Measurements from ENCODE around the gene NKIRAS1. TPM values are rescaled to one million over a fixed set of nuclear protein-coding genes. Genes with fewer than 3 reads are reported as not detected.

The NKIRAS1 gene
- total and polyA plus RNA-seq, 12 donors, result 9.4 to 24.2 (median 19.1) TPM

DNA sequence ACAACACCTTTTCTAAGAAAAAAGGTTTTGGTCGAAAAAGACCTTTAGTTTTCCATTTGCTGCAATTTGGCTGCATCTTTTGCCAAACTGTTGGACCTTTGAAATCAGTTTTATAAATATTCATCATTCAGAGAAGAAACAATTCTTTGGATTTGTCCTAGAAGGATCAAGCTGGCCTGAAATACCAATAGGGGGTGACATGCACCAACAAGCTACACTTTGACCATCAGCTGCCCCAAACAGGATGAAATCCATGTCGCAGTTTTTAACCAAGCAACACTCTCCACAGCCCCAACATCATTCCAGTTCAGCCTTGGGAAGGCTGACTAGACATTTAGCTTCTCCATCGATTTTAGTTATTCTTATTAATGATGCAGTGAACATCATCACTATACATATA is 9.9 kb upstream of the NKIRAS1 start:
- 88 to 89% methylated on average over 3 of the region's 3 CpGs for WGBS, 2 donors

DNA sequence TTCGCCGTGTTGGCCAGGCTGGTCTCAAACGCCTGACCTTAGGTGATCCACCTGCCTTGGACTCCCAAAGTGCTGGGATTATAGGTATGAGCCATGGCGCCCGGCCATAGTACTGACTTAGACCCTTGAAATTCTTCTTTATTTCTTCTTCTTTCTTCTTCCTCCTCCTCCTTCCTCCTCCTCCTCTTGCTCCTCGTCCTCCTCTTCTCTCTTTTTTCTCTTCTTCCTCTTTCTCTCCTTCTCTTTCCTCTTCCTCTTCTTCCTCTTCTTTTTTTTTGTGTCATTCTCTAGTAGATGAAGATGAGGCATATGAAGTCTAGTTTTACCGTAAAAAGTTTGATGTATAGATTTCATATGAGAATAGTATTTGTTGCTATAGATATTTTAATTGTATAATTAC is 9.5 kb upstream of the NKIRAS1 start:
- TF ChIP-seq, protein P1, sequence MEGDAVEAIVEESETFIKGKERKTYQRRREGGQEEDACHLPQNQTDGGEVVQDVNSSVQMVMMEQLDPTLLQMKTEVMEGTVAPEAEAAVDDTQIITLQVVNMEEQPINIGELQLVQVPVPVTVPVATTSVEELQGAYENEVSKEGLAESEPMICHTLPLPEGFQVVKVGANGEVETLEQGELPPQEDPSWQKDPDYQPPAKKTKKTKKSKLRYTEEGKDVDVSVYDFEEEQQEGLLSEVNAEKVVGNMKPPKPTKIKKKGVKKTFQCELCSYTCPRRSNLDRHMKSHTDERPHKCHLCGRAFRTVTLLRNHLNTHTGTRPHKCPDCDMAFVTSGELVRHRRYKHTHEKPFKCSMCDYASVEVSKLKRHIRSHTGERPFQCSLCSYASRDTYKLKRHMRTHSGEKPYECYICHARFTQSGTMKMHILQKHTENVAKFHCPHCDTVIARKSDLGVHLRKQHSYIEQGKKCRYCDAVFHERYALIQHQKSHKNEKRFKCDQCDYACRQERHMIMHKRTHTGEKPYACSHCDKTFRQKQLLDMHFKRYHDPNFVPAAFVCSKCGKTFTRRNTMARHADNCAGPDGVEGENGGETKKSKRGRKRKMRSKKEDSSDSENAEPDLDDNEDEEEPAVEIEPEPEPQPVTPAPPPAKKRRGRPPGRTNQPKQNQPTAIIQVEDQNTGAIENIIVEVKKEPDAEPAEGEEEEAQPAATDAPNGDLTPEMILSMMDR (IDR thresholded peaks at IDR 0.05), result no peak
- Histone ChIP-seq H3K36me3 (peaks cover 0 to 25% (median 5%) of the 10 kb centered on the region in 9 donors), H3K9me3 (no peaks in the 10 kb centered on the region), H3K27me3 (no peaks in the 10 kb centered on the region), H3K27ac (no peak overlapping the region), H3K4me1 (no peaks in the 10 kb centered on the region), H3K4me3 (no peak overlapping the region)
- DNase-seq, result no peak
- ATAC-seq, result no peak
- intact Hi-C loops (cut with DNase I), result no loop called here
- 94% methylated on average over 7 of the region's 7 CpGs for WGBS, 2 donors

More for the DNA sequence above, 9.9 kb upstream of the NKIRAS1 start:
- Histone ChIP-seq H3K9me3 (no peaks in the 10 kb centered on the region), H3K27me3 (no peaks in the 10 kb centered on the region), H3K27ac (no peak overlapping the region), H3K4me3 (no peak overlapping the region), H3K36me3 (peaks cover 0 to 20% (median 0%) of the 10 kb centered on the region in 9 donors), H3K4me1 (peaks cover 0 to under 1% (median 0%) of the 10 kb centered on the region in 9 donors)
- DNase-seq (no peak), ATAC-seq (no peak)
- intact Hi-C loops (cut with DNase I), result no loop called here
- TF ChIP-seq, protein P1 (IDR thresholded peaks at IDR 0.05), result peak in 2 of 9 donors; percentile 4 to 7

DNA sequence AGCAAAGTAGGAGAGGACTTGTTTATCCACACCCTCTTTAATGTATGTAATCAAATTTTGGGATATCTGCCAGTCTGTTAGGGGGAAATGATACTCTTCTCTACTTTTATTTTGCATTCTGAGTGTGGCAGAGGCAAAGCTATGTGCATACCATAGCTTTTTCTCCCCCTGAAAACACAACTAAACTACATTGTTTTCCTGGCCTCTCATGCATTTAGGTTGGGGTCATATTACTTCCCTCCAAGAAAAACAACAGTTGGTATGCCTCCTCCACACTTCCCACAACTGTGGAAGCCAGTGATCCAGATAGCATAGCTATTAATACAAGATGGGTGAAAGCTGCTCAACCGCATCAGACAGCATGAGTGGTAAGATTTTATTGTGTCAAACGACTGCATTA is 7.0 kb upstream of the NKIRAS1 start:
- TF ChIP-seq, protein P1 (IDR thresholded peaks at IDR 0.05), result no peak
- no peak for DNase-seq
- intact Hi-C loops (cut with DNase I), result no loop called here

DNA sequence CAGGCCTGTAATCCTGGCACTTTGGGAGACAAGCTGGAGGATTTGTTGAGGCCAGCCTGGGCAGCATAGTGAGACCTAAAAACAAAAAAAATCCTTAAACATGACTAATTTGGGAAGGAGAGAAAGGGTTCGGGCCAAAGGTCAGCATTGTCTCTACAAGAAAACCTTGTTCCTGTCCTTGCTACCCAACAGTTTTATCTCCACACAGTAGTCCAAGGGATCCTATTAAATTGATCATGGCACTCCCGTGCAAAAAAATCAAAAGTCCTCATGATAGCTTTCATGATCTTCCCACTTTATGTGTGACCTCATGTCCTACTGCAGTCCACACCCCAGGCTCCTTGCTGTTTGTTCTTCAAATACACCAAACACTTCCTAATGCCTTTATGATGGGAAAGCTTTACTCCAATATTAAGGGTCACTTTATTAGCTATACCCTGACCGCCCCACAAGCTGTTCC is 4.3 kb upstream of the NKIRAS1 start:
- Histone ChIP-seq H3K27ac (no peak overlapping the region), H3K4me1 (peaks cover 2 to 32% (median 26%) of the 10 kb centered on the region in 9 donors), H3K9me3 (no peaks in the 10 kb centered on the region), H3K27me3 (no peaks in the 10 kb centered on the region), H3K36me3 (peaks cover 0 to 58% (median 28%) of the 10 kb centered on the region in 9 donors), H3K4me3 (no peak overlapping the region)
- WGBS, 2 donors, result 86 to 96% methylated on average over 3 of the region's 3 CpGs
- no peak for ATAC-seq
- TF ChIP-seq, protein P1 (IDR thresholded peaks at IDR 0.05), result no peak
- no peak for DNase-seq
- intact Hi-C loops (cut with DNase I), result no loop called here

More for the DNA sequence above, 7.0 kb upstream of the NKIRAS1 start:
- Histone ChIP-seq H3K27ac (no peak overlapping the region), H3K4me1 (peaks cover 0 to 18% (median 13%) of the 10 kb centered on the region in 9 donors), H3K4me3 (no peak overlapping the region), H3K9me3 (no peaks in the 10 kb centered on the region), H3K36me3 (peaks cover 0 to 49% (median 19%) of the 10 kb centered on the region in 9 donors), H3K27me3 (no peaks in the 10 kb centered on the region)
- ATAC-seq, result no peak
- 66 to 75% methylated on average over 2 of the region's 2 CpGs for WGBS, 2 donors

Data from heart right ventricle (tissue), 16 donors.